Measurements from ENCODE around the gene CLDN4.
A peak's percentile ranks its signal among the peaks of the same experiment; 100 is the strongest.

The CLDN4 gene

DNA sequence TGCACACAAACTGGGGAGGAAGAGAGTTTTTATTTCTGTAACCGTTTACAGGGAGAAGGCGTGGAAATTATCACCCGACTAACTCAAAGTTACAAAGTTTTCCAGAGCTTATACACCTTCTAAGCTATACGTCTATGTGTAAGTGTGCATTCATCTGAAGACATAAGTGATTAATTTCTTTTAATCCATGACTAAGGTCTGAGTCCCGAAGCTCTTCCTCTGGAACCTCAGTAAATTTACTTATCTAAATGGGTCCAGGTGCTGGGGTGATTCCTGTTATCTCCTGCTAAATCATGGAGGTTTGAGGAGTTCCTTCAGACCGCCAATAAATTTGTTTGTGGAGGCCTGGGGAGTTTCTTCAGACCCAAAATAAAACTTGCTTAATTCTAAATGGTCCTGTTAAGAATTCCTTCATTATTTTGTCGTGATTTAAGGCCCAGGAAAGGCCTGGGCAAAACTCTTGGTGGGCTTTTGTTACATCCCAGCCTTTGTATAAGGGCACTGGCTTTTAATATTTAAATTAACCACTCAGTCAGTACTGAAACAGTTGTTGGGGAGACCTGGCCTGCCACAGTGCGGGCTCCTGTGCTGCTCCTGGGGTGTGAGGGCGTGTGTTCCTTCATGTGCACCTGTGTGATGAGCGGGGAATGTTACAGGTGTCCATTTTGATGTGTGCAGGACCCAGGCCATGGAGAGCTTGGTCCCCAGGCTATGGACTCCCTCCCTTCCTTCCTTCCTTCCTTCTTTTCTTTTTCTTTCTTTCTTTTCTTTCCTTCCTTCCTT is 17.3 kb downstream of the CLDN4 start:
- TF ChIP-seq, protein P1, sequence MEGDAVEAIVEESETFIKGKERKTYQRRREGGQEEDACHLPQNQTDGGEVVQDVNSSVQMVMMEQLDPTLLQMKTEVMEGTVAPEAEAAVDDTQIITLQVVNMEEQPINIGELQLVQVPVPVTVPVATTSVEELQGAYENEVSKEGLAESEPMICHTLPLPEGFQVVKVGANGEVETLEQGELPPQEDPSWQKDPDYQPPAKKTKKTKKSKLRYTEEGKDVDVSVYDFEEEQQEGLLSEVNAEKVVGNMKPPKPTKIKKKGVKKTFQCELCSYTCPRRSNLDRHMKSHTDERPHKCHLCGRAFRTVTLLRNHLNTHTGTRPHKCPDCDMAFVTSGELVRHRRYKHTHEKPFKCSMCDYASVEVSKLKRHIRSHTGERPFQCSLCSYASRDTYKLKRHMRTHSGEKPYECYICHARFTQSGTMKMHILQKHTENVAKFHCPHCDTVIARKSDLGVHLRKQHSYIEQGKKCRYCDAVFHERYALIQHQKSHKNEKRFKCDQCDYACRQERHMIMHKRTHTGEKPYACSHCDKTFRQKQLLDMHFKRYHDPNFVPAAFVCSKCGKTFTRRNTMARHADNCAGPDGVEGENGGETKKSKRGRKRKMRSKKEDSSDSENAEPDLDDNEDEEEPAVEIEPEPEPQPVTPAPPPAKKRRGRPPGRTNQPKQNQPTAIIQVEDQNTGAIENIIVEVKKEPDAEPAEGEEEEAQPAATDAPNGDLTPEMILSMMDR (IDR thresholded peaks at IDR 0.05) = no peak
- no peak for DNase-seq (ENCODE audit: low spot score)
- no peak overlapping the region for H3K4me3 ChIP-seq
- no peak overlapping the region for H3K27ac ChIP-seq

DNA sequence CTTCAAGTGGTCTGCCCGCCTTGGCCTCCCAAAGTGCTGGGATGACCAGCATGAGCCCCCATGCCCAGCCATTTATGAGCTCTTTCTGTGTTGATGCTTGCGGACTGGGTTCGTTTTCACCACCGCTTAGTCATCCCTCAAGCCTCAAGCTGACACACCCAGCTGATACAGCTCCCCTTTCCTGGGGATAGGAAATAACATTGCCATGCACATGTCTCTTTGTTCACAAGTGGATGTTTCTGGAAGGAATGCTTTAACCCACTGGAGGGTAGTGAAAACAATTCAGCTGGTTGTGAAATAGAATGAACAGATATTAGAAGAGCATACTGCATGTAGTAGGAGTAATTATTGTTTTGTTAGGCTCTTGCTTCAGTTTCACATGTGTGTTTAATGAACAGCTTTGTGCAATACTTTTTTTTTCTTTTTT is 20.0 kb downstream of the CLDN4 start:
- Histone ChIP-seq H3K4me3 (no peak overlapping the region), H3K27ac (peak overlapping the region; percentile 15 to 86)
- DNase-seq (ENCODE audit: low spot score) = no peak
- TF ChIP-seq, protein P1 (IDR thresholded peaks at IDR 0.05) = no peak

DNA sequence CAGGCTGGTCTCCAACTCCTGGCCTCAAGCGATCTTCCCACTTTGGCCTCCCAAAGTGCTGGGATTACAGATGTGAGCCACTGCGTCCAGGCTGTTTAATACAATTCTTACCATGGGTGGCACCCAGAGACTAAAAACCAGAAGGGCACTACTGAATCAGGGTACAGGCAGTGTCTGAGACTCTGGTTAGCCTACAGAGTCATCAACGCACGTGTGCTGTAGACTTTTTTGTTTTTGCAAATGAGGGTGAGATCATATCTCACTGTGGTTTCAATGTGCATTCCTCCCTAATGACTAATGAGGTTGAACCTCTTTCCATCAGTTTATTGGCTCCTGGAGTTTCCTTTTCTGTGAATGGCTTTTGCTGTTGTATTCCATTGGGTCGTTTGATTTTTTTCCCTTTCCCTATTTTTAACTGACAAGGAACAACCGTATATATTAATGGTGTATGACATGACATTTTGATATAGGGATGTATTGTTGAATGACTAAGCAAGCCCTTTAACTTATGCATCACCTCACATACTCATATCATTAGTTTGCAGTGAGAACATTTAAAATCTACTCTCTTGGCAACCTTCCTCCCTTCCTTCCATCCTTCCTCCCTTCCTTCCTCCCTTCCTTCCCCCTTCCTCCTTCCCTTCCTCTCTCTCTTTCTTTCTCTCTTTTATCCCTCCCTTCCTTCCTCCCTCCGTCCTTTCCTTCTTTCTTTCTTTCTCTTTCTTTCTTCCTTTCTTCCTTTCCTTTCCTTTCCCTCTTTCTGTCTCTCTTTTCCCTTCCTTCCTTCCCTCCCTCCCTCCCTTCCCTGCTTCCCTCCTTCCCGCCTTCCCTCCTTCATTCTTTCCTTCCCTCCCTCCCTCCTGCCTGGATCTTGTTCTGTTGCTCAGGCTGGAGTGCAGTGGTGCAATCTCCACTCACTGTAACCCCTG is 20.9 kb downstream of the CLDN4 start:
- no peak for DNase-seq (ENCODE audit: low spot score)
- TF ChIP-seq, protein P1 (IDR thresholded peaks at IDR 0.05) = no peak
- peak overlapping the region; percentile 15 to 86 for H3K27ac ChIP-seq
- H3K4me3 ChIP-seq = no peak overlapping the region

DNA sequence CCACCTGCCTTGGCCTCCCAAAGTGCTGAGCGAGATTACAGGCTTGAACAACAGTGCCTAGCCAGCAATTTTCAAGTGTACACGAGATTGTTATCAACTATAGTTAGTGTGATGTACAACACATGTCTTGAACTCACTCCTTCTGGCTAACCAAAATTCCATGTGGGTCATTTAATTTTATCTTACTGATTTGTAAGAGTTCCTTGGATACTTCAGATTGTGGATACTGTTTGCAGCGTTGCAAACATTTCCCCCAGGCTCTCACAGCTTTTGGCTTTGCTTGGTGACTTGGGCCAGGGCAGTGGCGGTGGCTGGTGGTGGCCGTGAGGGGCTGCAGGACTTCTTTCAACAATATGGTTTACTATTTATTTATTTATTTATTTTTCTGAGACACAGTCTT is 21.7 kb downstream of the CLDN4 start:
- no peak overlapping the region for H3K4me3 ChIP-seq
- no peak for DNase-seq (ENCODE audit: low spot score)
- TF ChIP-seq, protein P1 (IDR thresholded peaks at IDR 0.05) = no peak
- no peak overlapping the region for H3K27ac ChIP-seq

DNA sequence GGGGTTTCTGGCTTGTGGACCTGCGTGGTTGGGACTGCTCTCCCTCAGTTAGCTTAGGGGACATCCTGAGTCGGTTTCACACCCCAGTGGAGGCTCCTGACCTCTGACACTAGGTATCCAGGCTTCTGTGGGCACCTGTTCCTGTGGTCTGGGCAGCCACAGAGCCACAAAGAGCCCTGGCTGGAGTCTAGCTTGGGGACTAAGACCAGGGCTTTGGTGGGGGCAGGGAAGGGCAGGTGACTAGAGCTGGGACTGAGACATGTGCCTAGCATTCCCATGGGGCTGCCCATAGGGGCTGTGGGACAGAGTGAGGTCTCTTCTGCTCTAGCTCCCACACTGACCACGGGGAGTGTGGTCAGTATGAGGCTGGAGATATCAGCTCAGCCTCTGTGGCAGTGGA is 26.1 kb downstream of the CLDN4 start:
- no peak for DNase-seq (ENCODE audit: low spot score)

DNA sequence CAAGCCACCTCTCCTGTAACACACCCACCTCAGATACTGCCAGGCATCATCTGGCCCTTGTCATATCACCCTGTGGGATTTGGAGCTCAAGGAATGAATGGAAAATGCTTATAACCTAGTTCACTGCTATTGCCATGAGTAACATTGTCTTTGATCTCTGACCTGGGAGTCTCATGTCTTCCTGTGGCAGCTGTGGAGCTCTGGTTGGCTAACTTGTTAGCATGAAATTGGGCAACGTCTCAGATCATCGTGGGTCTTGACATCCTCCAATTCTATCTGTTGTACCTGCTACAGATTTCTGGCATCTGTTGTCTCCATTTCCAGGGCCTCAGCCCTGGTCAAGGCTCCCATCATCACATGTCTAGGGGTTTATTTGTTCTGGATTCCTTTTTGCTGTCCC is 28.0 kb downstream of the CLDN4 start:
- H3K4me3 ChIP-seq = no peak overlapping the region
- H3K27ac ChIP-seq = no peak overlapping the region
- DNase-seq (ENCODE audit: low spot score) = no peak
- TF ChIP-seq, protein P1 (IDR thresholded peaks at IDR 0.05) = no peak

More for the DNA sequence above, 26.1 kb downstream of the CLDN4 start:
- no peak overlapping the region for H3K27ac ChIP-seq
- H3K4me3 ChIP-seq = no peak overlapping the region
- TF ChIP-seq, protein P1 (IDR thresholded peaks at IDR 0.05) = no peak

Data from coronary artery (tissue), 2 donors.